HG02571 (cell line): Measurements from ENCODE around the gene PCDHB2.
"Not testable (repeated sequence)": the region's sequence is repeated elsewhere in the genome, so short reads cannot be mapped to it uniquely, and the experiment has no call there.

ENCODE experiments used
- ATAC-seq: cut with Tn5 transposase; IDR thresholded peaks from one replicate; pipeline ENCODE4 v1.9.1; 2021; ENCODE audit warnings: mild to moderate bottlenecking, moderate library complexity; ENCODE audit not compliant: unreplicated experiment

Gene PCDHB2

DNA sequence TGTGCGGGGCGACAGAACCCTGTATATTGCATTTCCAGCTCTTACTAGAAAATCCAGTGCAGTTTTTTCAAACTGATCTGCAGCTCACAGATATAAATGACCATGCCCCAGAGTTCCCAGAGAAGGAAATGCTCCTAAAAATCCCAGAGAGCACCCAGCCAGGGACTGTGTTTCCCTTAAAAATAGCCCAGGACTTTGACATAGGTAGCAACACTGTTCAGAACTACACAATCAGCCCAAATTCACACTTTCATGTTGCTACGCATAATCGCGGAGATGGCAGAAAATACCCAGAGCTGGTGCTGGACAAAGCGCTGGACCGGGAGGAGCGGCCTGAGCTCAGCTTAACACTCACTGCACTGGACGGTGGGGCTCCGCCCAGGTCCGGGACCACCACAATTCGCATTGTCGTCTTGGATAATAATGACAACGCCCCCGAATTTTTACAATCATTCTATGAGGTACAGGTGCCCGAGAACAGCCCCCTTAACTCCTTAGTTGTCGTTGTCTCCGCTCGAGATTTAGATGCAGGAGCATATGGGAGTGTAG lies 41.4 kb downstream of the PCDHB2 start:
- no peak for ATAC-seq

DNA sequence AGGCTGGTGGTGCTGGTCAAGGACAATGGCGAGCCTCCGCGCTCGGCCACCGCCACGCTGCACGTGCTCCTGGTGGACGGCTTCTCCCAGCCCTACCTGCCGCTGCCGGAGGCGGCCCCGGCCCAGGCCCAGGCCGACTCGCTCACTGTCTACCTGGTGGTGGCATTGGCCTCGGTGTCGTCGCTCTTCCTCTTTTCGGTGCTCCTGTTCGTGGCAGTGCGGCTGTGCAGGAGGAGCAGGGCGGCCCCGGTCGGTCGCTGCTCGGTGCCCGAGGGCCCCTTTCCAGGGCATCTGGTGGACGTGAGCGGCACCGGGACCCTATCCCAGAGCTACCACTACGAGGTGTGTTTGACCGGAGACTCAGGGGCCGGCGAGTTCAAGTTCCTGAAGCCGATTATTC lies 42.9 kb downstream of the PCDHB2 start:
- ATAC-seq = not testable (repeated sequence)
